K562 (cell line): ENCODE measurements around the gene SUSD3. TPM values are rescaled to one million over a fixed set of nuclear protein-coding genes. Genes with fewer than 3 reads are reported as not detected.

Experiments
- ATF1 ChIP-seq, 2 experiments: fragments of 450-650 bp in 1 of 2; IDR thresholded peaks; 2 replicates each; pipeline ENCODE4 v1.6.1; 2016; ENCODE audit warnings: missing compliant biosample characterization in 1 of 2, missing genetic modification characterization in 1 of 2
- BACH1 ChIP-seq: fragments of 200-800 bp; sonication (Bioruptor generic); IDR thresholded peaks from 2 replicates; pipeline ENCODE4 v1.6.1; 2016; ENCODE audit warnings: missing genetic modification characterization, missing compliant biosample characterization
- BHLHE40 ChIP-seq: IDR thresholded peaks from 2 replicates; pipeline ENCODE4 v1.6.1; 2011; ENCODE audit warnings: low read length, improper control_type of control experiment
- CEBPB ChIP-seq: fragments of 450-650 bp; IDR thresholded peaks from 2 replicates; pipeline ENCODE4 v1.6.1; 2016; ENCODE audit warnings: missing genetic modification characterization, missing compliant biosample characterization
- KLF13 ChIP-seq: fragments of 450-650 bp; IDR thresholded peaks from 2 replicates; pipeline ENCODE4 v1.6.1; 2016; ENCODE audit warnings: missing genetic modification characterization, low read depth, mild to moderate bottlenecking, missing compliant biosample characterization, moderate library complexity, borderline replicate concordance
- MTA1 ChIP-seq: fragments of 450-650 bp; IDR thresholded peaks from 2 replicates; pipeline ENCODE4 v1.6.1; 2017; ENCODE audit warnings: borderline replicate concordance
- MTA2 ChIP-seq: fragments of 450-650 bp; IDR thresholded peaks from 2 replicates; pipeline ENCODE4 v1.6.1; 2016; ENCODE audit warnings: low read depth
- NFE2L1 ChIP-seq: fragments of 450-650 bp; IDR thresholded peaks from 2 replicates; pipeline ENCODE4 v1.6.1; 2016; ENCODE audit warnings: missing genetic modification characterization, low read depth, mild to moderate bottlenecking, missing compliant biosample characterization, moderate library complexity, borderline replicate concordance
- PHB ChIP-seq: fragments of 250-450 bp; sonication (Bioruptor Pico); IDR thresholded peaks from 2 replicates; pipeline ENCODE4 v1.5.0; 2021
- PURB ChIP-seq: sonication (generic); formaldehyde crosslinking; IDR thresholded peaks from 2 replicates; pipeline ENCODE4 v1.9.0; 2021; ENCODE audit warnings: low read depth, mild to moderate bottlenecking, missing genetic modification reagents
- RAD21 ChIP-seq, 2 experiments: fragments of 250-450 bp in 1 of 2; fragments of 450-650 bp in 1 of 2; sonication (Bioruptor Pico) in 1 of 2; formaldehyde crosslinking in 1 of 2; IDR thresholded peaks in 1 of 2; conservative IDR thresholded peaks in 1 of 2; 2 replicates each; pipeline versions ENCODE4 v1.4.0 to v1.8.0; 2020 to 2022; ENCODE audit warnings: mild to moderate bottlenecking in 2 of 2, moderate library complexity in 1 of 2
- RFX7 ChIP-seq: fragments of 250-450 bp; sonication (Bioruptor Pico); IDR thresholded peaks from 2 replicates; pipeline ENCODE4 v1.5.1; 2021; ENCODE audit warnings: mild to moderate bottlenecking
- SMAD4 ChIP-seq: fragments of 250-450 bp; sonication (Bioruptor Pico); conservative IDR thresholded peaks from 2 replicates; pipeline ENCODE4 v1.8.0; 2021; ENCODE audit warnings: inconsistent platforms, mild to moderate bottlenecking, moderate library complexity
- SRSF3 ChIP-seq: fragments of 200-400 bp; formaldehyde crosslinking; IDR thresholded peaks from 2 replicates; pipeline ENCODE4 v1.6.1; 2016; ENCODE audit warnings: mild to moderate bottlenecking, low read length, moderate library complexity; ENCODE audit not compliant: insufficient read depth
- TBL1XR1 ChIP-seq, 2 experiments: IDR thresholded peaks; 2 replicates each; pipeline ENCODE4 v1.6.1; 2012; ENCODE audit warnings: improper control_type of control experiment in 2 of 2, low read length in 2 of 2, mild to moderate bottlenecking in 1 of 2
- ZNF282 ChIP-seq: sonication (generic); formaldehyde crosslinking; IDR thresholded peaks from 2 replicates; pipeline ENCODE4 v1.8.1; 2023; ENCODE audit warnings: missing genetic modification reagents
- ZNF830 ChIP-seq: fragments of 250-450 bp; sonication (Bioruptor Pico); IDR thresholded peaks from 2 replicates; pipeline ENCODE4 v1.5.0; 2021; ENCODE audit warnings: mild to moderate bottlenecking
- polyA plus RNA-seq, 8 experiments: library from polyadenylated mRNA; depleted of rRNA in 4 of 8; stranded (reverse) in 5 of 8; unstranded in 3 of 8; fragments of >200 nt; fragmentation: Nextera tagmentation in 2 of 8; fragmentation: Illumina TruSeq in 1 of 8; extraction: Ambion mirVana in 2 of 8; extraction: Trizol in 1 of 8; gene quantifications; 2 replicates each; pipeline versions ENCODE4 v1.2.1 to v1.2.3, GENCODE V29; 2011 to 2014; ENCODE audit warnings: inconsistent platforms in 1 of 8, missing spikeins in 1 of 8
- total RNA-seq, 7 experiments: library from RNA; depleted of rRNA in 6 of 7; stranded (reverse); fragments of >200 nt in 6 of 7; fragmentation: Illumina TruSeq in 2 of 7; extraction: Trizol in 2 of 7; gene quantifications; 2 replicates each; pipeline versions ENCODE4 v1.2.1 to v1.2.3, GENCODE V29; 2011 to 2021; ENCODE audit warnings: low replicate concordance in 1 of 7
- TF ChIP-seq, protein P1 (sequence below): sonication (generic); formaldehyde crosslinking; IDR thresholded peaks from 2 replicates; pipeline ENCODE4 v1.8.0; 2023; ENCODE audit warnings: missing genetic modification reagents, mild to moderate bottlenecking, borderline replicate concordance
- TF ChIP-seq, protein P2 (sequence below): IDR thresholded peaks from 2 replicates; pipeline ENCODE4 v1.6.1; 2011; ENCODE audit not compliant: insufficient read length; ENCODE audit errors: extremely low read depth
- TF ChIP-seq, protein P3 (sequence below): sonication (generic); formaldehyde crosslinking; IDR thresholded peaks from 2 replicates; pipeline ENCODE4 v1.5.0; 2020; ENCODE audit warnings: missing genetic modification reagents

SUSD3 gene
- total and polyA plus RNA-seq, 9 of the 15 experiments (the other 6 are each of a cell fraction or from before 2014, with no cell fraction given) = 1.3 to 21.7 (median 11.4) TPM

GRCh38 chr9:93095205-93096130 lies 37.0 kb downstream of the SUSD3 start (continued):
- TF ChIP-seq RFX7 (CRISPR knock-in tag) (no peak), CEBPB (tag) (no peak), PURB (CRISPR knock-in tag) (no peak), KLF13 (tag) (peak; percentile 39; the same call in 1 of the 2 replicates), ATF1 (CRISPR knock-in tag; IDR thresholded peaks at IDR 0.05) (no peak), ATF1 (tag; IDR thresholded peaks at IDR 0.05) (peak; percentile 71), SRSF3 (0 out of 2 replicates have a peak, but pooled peaks have one; percentile 81), TBL1XR1 (IDR thresholded peaks at IDR 0.05; ENCODE audit: low read length in 2 of 2) (0 out of 4 replicates have a peak, but pooled peaks of 1 of the 2 experiments have one; percentile 45), ZNF830 (CRISPR knock-in tag) (peak; percentile 81; the same call in 1 of the 2 replicates), BACH1 (tag) (no peak), ZNF282 (CRISPR knock-in tag) (no peak), RAD21 (CRISPR knock-in tag; conservative IDR thresholded peaks at IDR 0.05 in 1 of 2, IDR thresholded peaks at IDR 0.05 in 1 of 2) (no peak), SMAD4 (CRISPR knock-in tag) (peak; percentile 69), PHB (CRISPR knock-in tag) (no peak), MTA2 (no peak), MTA1 (0 out of 2 replicates have a peak, but pooled peaks have one; percentile 13), NFE2L1 (tag) (no peak), BHLHE40 (no peak)
- TF ChIP-seq, protein P1, sequence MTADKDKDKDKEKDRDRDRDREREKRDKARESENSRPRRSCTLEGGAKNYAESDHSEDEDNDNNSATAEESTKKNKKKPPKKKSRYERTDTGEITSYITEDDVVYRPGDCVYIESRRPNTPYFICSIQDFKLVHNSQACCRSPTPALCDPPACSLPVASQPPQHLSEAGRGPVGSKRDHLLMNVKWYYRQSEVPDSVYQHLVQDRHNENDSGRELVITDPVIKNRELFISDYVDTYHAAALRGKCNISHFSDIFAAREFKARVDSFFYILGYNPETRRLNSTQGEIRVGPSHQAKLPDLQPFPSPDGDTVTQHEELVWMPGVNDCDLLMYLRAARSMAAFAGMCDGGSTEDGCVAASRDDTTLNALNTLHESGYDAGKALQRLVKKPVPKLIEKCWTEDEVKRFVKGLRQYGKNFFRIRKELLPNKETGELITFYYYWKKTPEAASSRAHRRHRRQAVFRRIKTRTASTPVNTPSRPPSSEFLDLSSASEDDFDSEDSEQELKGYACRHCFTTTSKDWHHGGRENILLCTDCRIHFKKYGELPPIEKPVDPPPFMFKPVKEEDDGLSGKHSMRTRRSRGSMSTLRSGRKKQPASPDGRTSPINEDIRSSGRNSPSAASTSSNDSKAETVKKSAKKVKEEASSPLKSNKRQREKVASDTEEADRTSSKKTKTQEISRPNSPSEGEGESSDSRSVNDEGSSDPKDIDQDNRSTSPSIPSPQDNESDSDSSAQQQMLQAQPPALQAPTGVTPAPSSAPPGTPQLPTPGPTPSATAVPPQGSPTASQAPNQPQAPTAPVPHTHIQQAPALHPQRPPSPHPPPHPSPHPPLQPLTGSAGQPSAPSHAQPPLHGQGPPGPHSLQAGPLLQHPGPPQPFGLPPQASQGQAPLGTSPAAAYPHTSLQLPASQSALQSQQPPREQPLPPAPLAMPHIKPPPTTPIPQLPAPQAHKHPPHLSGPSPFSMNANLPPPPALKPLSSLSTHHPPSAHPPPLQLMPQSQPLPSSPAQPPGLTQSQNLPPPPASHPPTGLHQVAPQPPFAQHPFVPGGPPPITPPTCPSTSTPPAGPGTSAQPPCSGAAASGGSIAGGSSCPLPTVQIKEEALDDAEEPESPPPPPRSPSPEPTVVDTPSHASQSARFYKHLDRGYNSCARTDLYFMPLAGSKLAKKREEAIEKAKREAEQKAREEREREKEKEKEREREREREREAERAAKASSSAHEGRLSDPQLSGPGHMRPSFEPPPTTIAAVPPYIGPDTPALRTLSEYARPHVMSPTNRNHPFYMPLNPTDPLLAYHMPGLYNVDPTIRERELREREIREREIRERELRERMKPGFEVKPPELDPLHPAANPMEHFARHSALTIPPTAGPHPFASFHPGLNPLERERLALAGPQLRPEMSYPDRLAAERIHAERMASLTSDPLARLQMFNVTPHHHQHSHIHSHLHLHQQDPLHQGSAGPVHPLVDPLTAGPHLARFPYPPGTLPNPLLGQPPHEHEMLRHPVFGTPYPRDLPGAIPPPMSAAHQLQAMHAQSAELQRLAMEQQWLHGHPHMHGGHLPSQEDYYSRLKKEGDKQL = no peak
- TF ChIP-seq, protein P2, sequence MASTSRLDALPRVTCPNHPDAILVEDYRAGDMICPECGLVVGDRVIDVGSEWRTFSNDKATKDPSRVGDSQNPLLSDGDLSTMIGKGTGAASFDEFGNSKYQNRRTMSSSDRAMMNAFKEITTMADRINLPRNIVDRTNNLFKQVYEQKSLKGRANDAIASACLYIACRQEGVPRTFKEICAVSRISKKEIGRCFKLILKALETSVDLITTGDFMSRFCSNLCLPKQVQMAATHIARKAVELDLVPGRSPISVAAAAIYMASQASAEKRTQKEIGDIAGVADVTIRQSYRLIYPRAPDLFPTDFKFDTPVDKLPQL = no peak
- TF ChIP-seq, protein P3, sequence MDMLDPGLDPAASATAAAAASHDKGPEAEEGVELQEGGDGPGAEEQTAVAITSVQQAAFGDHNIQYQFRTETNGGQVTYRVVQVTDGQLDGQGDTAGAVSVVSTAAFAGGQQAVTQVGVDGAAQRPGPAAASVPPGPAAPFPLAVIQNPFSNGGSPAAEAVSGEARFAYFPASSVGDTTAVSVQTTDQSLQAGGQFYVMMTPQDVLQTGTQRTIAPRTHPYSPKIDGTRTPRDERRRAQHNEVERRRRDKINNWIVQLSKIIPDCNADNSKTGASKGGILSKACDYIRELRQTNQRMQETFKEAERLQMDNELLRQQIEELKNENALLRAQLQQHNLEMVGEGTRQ (CRISPR knock-in tag) = no peak
